Liver (tissue), 9 donors: ENCODE results near the gene SCGB1C2. TPM values are rescaled to one million over a fixed set of nuclear protein-coding genes. Genes with fewer than 3 reads are reported as not detected.
A peak's percentile ranks its signal among the peaks of the same experiment; 100 is the strongest.

ENCODE experiments used
- DNase-seq: peaks from one replicate; pipeline ENCODE4 v3.0.0-alpha.2; 2017; ENCODE audit warnings: low spot score
- H3K27ac ChIP-seq, 2 donors: one replicate each; pipeline ENCODE4 v1.7.0; 2013; ENCODE audit warnings: inconsistent platforms in 2 of 2, low read length in 2 of 2, control low read depth in 1 of 2, low read depth in 1 of 2, mild to moderate bottlenecking in 1 of 2
- H3K27me3 ChIP-seq, 4 donors: one replicate each; pipeline versions ENCODE4 v1.6.1 to v1.7.0; 2013; ENCODE audit warnings: low read length in 3 of 4, inconsistent platforms in 1 of 4, mild to moderate bottlenecking in 1 of 4, moderate library complexity in 1 of 4; ENCODE audit not compliant: control insufficient read depth in 4 of 4, insufficient read depth in 4 of 4
- H3K36me3 ChIP-seq, 4 donors: one replicate each; pipeline versions ENCODE4 v1.6.1 to v1.7.0; 2013; ENCODE audit warnings: low read length in 3 of 4, mild to moderate bottlenecking in 3 of 4, low read depth in 1 of 4, moderate library complexity in 1 of 4; ENCODE audit not compliant: control insufficient read depth in 4 of 4, insufficient read depth in 3 of 4
- H3K4me1 ChIP-seq, 4 donors: one replicate each; pipeline versions ENCODE4 v1.6.1 to v1.7.0; 2013; ENCODE audit warnings: low read length in 3 of 4, mild to moderate bottlenecking in 3 of 4, moderate library complexity in 1 of 4; ENCODE audit not compliant: control insufficient read depth in 4 of 4, insufficient read depth in 4 of 4
- H3K4me3 ChIP-seq, 3 donors: one replicate each; pipeline versions ENCODE4 v1.6.1 to v1.7.0; 2013; ENCODE audit warnings: low read length in 3 of 3, control low read depth in 1 of 3, low read depth in 1 of 3, mild to moderate bottlenecking in 1 of 3
- H3K9ac ChIP-seq, 2 donors: one replicate each; pipeline ENCODE4 v1.7.0; 2013; ENCODE audit warnings: low read length in 2 of 2, mild to moderate bottlenecking in 2 of 2, moderate library complexity in 2 of 2, control low read depth in 1 of 2, low read depth in 1 of 2
- H3K9me3 ChIP-seq, 4 donors: one replicate each; pipeline versions ENCODE4 v1.6.1 to v1.7.0; 2013; ENCODE audit warnings: low read length in 3 of 4; ENCODE audit not compliant: control insufficient read depth in 4 of 4
- CTCF ChIP-seq: fragments of 150-350 bp; IDR thresholded peaks from 2 replicates; pipeline ENCODE4 v1.5.1; 2017; ENCODE audit warnings: improper control_type of control experiment, low read depth, low read length; ENCODE audit not compliant: missing input control
- EGR1 ChIP-seq, 2 donors: IDR thresholded peaks; 2 replicates each; pipeline ENCODE4 v1.6.1; 2016 to 2018; ENCODE audit warnings: antibody characterized with exemption in 2 of 2, low read depth in 2 of 2
- FOXA1 ChIP-seq: IDR thresholded peaks from 2 replicates; pipeline ENCODE4 v1.6.1; 2016; ENCODE audit warnings: antibody characterized with exemption
- FOXA2 ChIP-seq: IDR thresholded peaks from 2 replicates; pipeline ENCODE4 v1.6.1; 2016; ENCODE audit warnings: antibody characterized with exemption
- GABPA ChIP-seq, 2 donors: IDR thresholded peaks in 1 of 2; conservative IDR thresholded peaks in 1 of 2; 2 replicates each; pipeline ENCODE4 v1.6.1; 2016; ENCODE audit warnings: antibody characterized with exemption in 2 of 2, mild to moderate bottlenecking in 1 of 2, moderate library complexity in 1 of 2
- HNF4A ChIP-seq, 2 donors: conservative IDR thresholded peaks; 2 replicates each; pipeline ENCODE4 v1.6.1; 2016; ENCODE audit warnings: antibody characterized with exemption in 2 of 2, mild to moderate bottlenecking in 2 of 2
- HNF4G ChIP-seq: IDR thresholded peaks from 2 replicates; pipeline ENCODE4 v1.6.1; 2016; ENCODE audit warnings: antibody characterized with exemption
- JUND ChIP-seq, 2 donors: IDR thresholded peaks; 2 replicates each; pipeline ENCODE4 v1.6.1; 2016; ENCODE audit warnings: antibody characterized with exemption in 2 of 2
- MAX ChIP-seq: IDR thresholded peaks from 2 replicates; pipeline ENCODE4 v1.6.1; 2016; ENCODE audit warnings: antibody characterized with exemption
- NR2F2 ChIP-seq: IDR thresholded peaks from 2 replicates; pipeline ENCODE4 v1.6.1; 2016; ENCODE audit warnings: antibody characterized with exemption
- RAD21 ChIP-seq, 2 donors: IDR thresholded peaks; 2 replicates each; pipeline ENCODE4 v1.6.1; 2016; ENCODE audit warnings: antibody characterized with exemption in 2 of 2, mild to moderate bottlenecking in 2 of 2
- RXRA ChIP-seq, 2 donors: IDR thresholded peaks; 2 replicates each; pipeline ENCODE4 v1.6.1; 2017 to 2018; ENCODE audit warnings: antibody characterized with exemption in 2 of 2, mild to moderate bottlenecking in 1 of 2
- SP1 ChIP-seq: IDR thresholded peaks from 2 replicates; pipeline ENCODE4 v1.6.1; 2018; ENCODE audit warnings: antibody characterized with exemption, mild to moderate bottlenecking
- TAF1 ChIP-seq: conservative IDR thresholded peaks from 2 replicates; pipeline ENCODE4 v1.6.1; 2016; ENCODE audit warnings: antibody characterized with exemption, mild to moderate bottlenecking
- YY1 ChIP-seq: IDR thresholded peaks from 2 replicates; pipeline ENCODE4 v1.6.1; 2016; ENCODE audit warnings: antibody characterized with exemption, mild to moderate bottlenecking
- WGBS: extraction: QIAGEN DNeasy Blood & Tissue Kit; methylation state at CpG from one replicate; pipeline ENCODE4 v1.1.7; 2013; 5-methylcytosine and 5-hydroxymethylcytosine counted together
- polyA plus RNA-seq, 2 donors: library from polyadenylated mRNA; stranded (reverse) in 1 of 2; unstranded in 1 of 2; fragments of 200-250 nt in 1 of 2; fragments of >200 nt in 1 of 2; fragmentation: Nextera tagmentation in 1 of 2; extraction: Ambion mirVana in 1 of 2; gene quantifications; one replicate each; pipeline versions ENCODE4 v1.2.1 to v1.2.3, GENCODE V29; 2013 to 2015
- total RNA-seq, 2 donors: library from RNA; depleted of rRNA; stranded (reverse); fragments of >200 nt; gene quantifications; one replicate each; pipeline ENCODE4 v1.2.3, GENCODE V29; 2014
- TF ChIP-seq, protein P1 (sequence below): IDR thresholded peaks from 2 replicates; pipeline ENCODE4 v1.6.1; 2016; ENCODE audit warnings: antibody characterized with exemption
- TF ChIP-seq, protein P2 (sequence below): IDR thresholded peaks from 2 replicates; pipeline ENCODE4 v1.6.1; 2016; ENCODE audit warnings: antibody characterized with exemption
- TF ChIP-seq, protein P3 (sequence below): IDR thresholded peaks from 2 replicates; pipeline ENCODE4 v1.6.1; 2016; ENCODE audit warnings: antibody characterized with exemption, mild to moderate bottlenecking
- donor health status: healthy.
- donor health status: healthy.
- donor health status: healthy.
- donor health status: healthy.
- donor health status: healthy.

Gene SCGB1C2
- total and polyA plus RNA-seq, 4 donors = not detected

GRCh38 chr17:181245-182049 is 44.1 kb downstream of the SCGB1C2 start, which contains the start of gene DOC2B:
Gene DOC2B (minus strand): TSS chr17:181650. CDS start chr17:181479, 171 bp downstream.
- Histone ChIP-seq H3K9ac (no peak within 1 kb of the TSS), H3K9me3 (no peaks in the 10 kb centered on the region), H3K27ac (no peak within 1 kb of the TSS), H3K27me3 (no peaks in the 10 kb centered on the region), H3K4me3 (peak within 1 kb of the TSS; percentile 1 to 44 (median 23)), H3K36me3 (no peaks in the 10 kb centered on the region), H3K4me1 (peaks cover 7 to 14% (median 10%) of the 10 kb centered on the region in 4 donors)
- WGBS = 6% methylated on average over 120 of the region's 120 CpGs
- no peak for TF ChIP-seq TAF1
- TF ChIP-seq, protein P1, sequence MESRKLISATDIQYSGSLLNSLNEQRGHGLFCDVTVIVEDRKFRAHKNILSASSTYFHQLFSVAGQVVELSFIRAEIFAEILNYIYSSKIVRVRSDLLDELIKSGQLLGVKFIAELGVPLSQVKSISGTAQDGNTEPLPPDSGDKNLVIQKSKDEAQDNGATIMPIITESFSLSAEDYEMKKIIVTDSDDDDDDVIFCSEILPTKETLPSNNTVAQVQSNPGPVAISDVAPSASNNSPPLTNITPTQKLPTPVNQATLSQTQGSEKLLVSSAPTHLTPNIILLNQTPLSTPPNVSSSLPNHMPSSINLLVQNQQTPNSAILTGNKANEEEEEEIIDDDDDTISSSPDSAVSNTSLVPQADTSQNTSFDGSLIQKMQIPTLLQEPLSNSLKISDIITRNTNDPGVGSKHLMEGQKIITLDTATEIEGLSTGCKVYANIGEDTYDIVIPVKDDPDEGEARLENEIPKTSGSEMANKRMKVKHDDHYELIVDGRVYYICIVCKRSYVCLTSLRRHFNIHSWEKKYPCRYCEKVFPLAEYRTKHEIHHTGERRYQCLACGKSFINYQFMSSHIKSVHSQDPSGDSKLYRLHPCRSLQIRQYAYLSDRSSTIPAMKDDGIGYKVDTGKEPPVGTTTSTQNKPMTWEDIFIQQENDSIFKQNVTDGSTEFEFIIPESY = no peak
- DNase-seq = no peak

DNA sequence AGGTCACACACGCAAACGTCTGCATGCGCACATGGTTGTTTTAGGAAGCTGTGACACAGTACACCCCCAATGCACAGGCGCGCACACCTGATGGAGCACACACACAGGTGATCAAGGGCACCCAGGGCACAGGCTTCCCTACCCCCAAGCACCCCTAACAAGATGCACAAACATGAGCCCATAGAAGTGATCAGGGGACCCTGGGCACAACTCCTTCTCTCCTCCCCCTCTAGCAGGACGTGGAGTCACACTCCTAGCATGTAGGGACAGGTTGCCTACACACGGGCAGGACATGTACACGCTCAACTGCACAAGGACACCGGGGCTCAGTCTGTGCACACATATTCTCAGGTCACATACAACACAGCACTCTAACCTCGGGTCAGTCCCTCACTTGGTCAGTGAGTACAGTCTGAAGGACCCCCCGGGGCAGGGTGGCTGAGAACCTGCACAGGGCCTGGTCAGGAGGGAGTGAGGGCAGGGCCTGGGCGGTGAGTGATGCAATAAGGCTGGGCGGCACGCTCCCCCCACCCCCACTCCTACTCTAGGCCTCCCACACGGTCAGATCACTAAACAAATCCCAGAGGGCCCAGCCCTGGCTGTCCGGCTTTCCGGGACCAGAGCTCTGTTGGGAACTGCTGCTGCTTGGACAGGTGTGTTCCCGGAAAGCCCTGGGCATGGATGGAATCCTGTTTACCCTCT is 44.8 kb downstream of the SCGB1C2 start:
- Histone ChIP-seq H3K9ac (no peak overlapping the region), H3K9me3 (no peaks in the 10 kb centered on the region), H3K36me3 (no peaks in the 10 kb centered on the region), H3K27ac (no peak overlapping the region), H3K4me3 (peak overlapping the region; percentile 1 to 44 (median 23)), H3K4me1 (peaks cover 7 to 14% (median 10%) of the 10 kb centered on the region in 4 donors), H3K27me3 (no peaks in the 10 kb centered on the region)
- WGBS = 44% methylated on average over 18 of the region's 18 CpGs
- TF ChIP-seq, protein P2, sequence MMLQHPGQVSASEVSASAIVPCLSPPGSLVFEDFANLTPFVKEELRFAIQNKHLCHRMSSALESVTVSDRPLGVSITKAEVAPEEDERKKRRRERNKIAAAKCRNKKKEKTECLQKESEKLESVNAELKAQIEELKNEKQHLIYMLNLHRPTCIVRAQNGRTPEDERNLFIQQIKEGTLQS = no peak
- TF ChIP-seq JUND (IDR thresholded peaks at IDR 0.05) = no peak
- TF ChIP-seq FOXA2 = no peak
- peak; percentile 11 to 19 for TF ChIP-seq HNF4A (conservative IDR thresholded peaks at IDR 0.05)
- TF ChIP-seq, protein P1 = no peak
- TF ChIP-seq GABPA (IDR thresholded peaks at IDR 0.05 in 1 of 2, conservative IDR thresholded peaks at IDR 0.05 in 1 of 2) = no peak
- peak; percentile 46 to 66 for TF ChIP-seq RXRA (IDR thresholded peaks at IDR 0.05)
- TF ChIP-seq EGR1 (IDR thresholded peaks at IDR 0.05; ENCODE audit: low read depth in 2 of 2) = no peak
- peak; percentile 15 to 44 for TF ChIP-seq RAD21 (IDR thresholded peaks at IDR 0.05)
- TF ChIP-seq SP1 = peak; percentile 42
- TF ChIP-seq YY1 = no peak
- no peak for TF ChIP-seq HNF4G
- TF ChIP-seq MAX = no peak
- TF ChIP-seq, protein P3, sequence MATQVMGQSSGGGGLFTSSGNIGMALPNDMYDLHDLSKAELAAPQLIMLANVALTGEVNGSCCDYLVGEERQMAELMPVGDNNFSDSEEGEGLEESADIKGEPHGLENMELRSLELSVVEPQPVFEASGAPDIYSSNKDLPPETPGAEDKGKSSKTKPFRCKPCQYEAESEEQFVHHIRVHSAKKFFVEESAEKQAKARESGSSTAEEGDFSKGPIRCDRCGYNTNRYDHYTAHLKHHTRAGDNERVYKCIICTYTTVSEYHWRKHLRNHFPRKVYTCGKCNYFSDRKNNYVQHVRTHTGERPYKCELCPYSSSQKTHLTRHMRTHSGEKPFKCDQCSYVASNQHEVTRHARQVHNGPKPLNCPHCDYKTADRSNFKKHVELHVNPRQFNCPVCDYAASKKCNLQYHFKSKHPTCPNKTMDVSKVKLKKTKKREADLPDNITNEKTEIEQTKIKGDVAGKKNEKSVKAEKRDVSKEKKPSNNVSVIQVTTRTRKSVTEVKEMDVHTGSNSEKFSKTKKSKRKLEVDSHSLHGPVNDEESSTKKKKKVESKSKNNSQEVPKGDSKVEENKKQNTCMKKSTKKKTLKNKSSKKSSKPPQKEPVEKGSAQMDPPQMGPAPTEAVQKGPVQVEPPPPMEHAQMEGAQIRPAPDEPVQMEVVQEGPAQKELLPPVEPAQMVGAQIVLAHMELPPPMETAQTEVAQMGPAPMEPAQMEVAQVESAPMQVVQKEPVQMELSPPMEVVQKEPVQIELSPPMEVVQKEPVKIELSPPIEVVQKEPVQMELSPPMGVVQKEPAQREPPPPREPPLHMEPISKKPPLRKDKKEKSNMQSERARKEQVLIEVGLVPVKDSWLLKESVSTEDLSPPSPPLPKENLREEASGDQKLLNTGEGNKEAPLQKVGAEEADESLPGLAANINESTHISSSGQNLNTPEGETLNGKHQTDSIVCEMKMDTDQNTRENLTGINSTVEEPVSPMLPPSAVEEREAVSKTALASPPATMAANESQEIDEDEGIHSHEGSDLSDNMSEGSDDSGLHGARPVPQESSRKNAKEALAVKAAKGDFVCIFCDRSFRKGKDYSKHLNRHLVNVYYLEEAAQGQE = no peak
- no peak for TF ChIP-seq CTCF
- no peak for TF ChIP-seq TAF1
- TF ChIP-seq NR2F2 = no peak
- no peak for TF ChIP-seq FOXA1
- DNase-seq = peak; percentile 58
